Inferior parietal cortex (tissue), 1 donor: ENCODE data around the gene CAPN9.
"Not testable (repeated sequence)": the region's sequence is repeated elsewhere in the genome, so short reads cannot be mapped to it uniquely, and the experiment has no call there.

ENCODE experiments used
- DNase-seq: peaks from one replicate; pipeline ENCODE4 v3.0.0-alpha.2; 2016; ENCODE audit errors: extremely low spot score

Gene CAPN9

GRCh38 chr1:230767859-230768612 lies 20.8 kb downstream of the CAPN9 start:
- not testable (repeated sequence) for DNase-seq

GRCh38 chr1:230768903-230769570 lies 21.8 kb downstream of the CAPN9 start:
- DNase-seq: no peak

GRCh38 chr1:230770317-230770716 lies 23.1 kb downstream of the CAPN9 start:
- no peak for DNase-seq

- no peak for DNase-seq
Measured at GRCh38 chr1:230771773-230772354, 24.7 kb downstream of the CAPN9 start.

GRCh38 chr1:230772457-230773395 lies 25.5 kb downstream of the CAPN9 start:
- DNase-seq: peak; percentile 85

- DNase-seq: no peak
Measured at GRCh38 chr1:230773396-230774033, 26.3 kb downstream of the CAPN9 start.

GRCh38 chr1:230778916-230779590 lies 31.9 kb downstream of the CAPN9 start:
- DNase-seq: no peak

- no peak for DNase-seq
Measured at GRCh38 chr1:230781131-230781530, 33.9 kb downstream of the CAPN9 start.

- no peak for DNase-seq
Measured at GRCh38 chr1:230781594-230781993, 34.4 kb downstream of the CAPN9 start.

- DNase-seq: no peak
Measured at GRCh38 chr1:230784163-230784562, 37.0 kb downstream of the CAPN9 start.

- DNase-seq: no peak
Measured at GRCh38 chr1:230785636-230786384, 38.6 kb downstream of the CAPN9 start.

- DNase-seq: no peak
Measured at GRCh38 chr1:230786385-230786753, 39.2 kb downstream of the CAPN9 start.

GRCh38 chr1:230787471-230787870 lies 40.3 kb downstream of the CAPN9 start:
- DNase-seq: no peak

GRCh38 chr1:230788561-230789275 lies 41.5 kb downstream of the CAPN9 start:
- no peak for DNase-seq

GRCh38 chr1:230790026-230790425 lies 42.8 kb downstream of the CAPN9 start:
- DNase-seq: no peak

- no peak for DNase-seq
Measured at GRCh38 chr1:230791986-230792564, 44.9 kb downstream of the CAPN9 start.

GRCh38 chr1:230792691-230793462 lies 45.7 kb downstream of the CAPN9 start:
- no peak for DNase-seq

- DNase-seq: no peak
Measured at GRCh38 chr1:230793463-230793745, 46.2 kb downstream of the CAPN9 start.

- DNase-seq: no peak
Measured at GRCh38 chr1:230794431-230794830, 47.2 kb downstream of the CAPN9 start.
